Stimulated activated CD4-positive, alpha-beta T cell treated with anti-CD3 and anti-CD28 coated beads, Interleukin-1b, Interleukin-23, amount 100 ng/mL, for 48 hours (primary cell): ENCODE data around the gene GATD1.

ENCODE experiments used
- DNase-seq: peaks from one replicate; pipeline ENCODE4 v3.0.0-alpha.2; 2020

The GATD1 gene

DNA sequence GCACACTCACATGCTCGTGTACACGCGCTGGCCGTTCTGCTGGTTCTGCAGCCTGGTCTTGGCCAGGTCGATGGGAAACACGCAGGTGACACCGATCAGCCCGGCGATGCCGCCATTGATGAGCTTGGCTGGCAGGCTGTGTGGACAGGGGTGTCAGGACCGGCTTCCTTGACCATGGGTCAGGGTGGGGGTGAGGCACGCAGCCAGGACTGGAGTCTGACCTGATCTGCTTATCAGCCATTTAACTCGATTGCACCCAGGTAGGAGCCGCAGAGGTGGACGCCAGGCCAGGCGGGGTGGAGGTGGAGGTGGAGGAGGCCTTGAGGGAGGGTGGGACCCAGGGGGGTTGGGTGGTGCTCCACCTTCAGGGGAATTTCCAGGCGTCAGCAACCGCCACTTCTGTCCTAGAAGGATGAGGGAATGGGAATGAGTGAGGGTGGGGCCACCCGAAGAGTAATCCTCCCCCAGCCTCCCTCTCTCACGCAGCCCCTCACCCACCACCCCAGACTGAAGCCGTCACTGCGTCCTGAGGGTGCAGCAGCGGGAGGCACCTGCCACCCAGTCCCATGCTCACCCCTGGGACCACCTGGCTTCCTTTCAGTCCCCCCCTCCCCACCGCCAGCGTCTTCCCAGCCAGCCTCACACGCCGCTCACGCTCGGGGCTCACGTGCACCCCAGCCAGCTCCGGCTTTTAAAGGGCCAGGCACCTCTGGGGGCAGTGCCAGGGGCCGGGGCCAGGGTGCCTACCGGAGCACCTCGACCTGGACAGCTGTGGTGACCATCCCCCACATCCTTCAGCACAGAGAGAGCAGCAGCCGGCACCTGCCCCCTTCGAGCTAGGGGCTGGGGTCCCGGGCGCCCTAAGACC is 17.7 kb upstream of the GATD1 start:
- DNase-seq, result no peak

DNA sequence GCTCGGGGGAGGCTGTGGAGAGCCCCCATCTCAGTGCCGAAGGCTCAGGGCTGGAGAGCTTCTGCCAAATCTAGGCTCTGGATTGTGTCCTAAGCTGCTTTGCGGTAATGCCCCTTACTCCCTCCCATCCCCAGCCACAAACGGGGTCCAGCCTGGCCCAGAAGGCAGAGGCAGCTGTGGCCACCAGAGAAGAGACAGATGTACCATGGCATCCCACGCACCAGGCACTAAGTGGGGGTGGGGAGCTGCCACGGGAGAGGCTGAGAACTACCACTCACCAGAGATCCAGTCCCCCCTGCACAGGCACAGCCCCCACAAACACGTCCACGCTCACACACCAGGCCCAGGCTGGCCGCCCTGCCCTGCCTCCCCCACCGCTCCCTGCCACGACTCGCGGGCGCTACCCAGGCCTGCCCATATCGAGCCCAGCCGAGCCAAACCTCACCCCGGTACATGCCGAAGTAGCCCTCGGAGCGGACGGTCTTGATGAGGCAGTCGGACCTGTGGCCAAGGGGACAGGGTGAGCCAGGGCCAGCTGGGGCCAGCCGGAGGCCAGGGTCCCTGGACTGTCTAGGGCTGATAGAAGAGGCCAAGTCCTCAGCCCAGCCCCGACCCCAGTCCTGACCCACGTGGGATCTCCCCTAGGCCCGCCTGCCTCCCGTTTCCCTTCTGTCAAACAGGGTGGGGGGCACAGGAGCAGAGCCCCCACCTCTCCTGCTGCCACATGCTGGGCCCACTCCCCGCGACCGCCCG is 16.9 kb upstream of the GATD1 start:
- DNase-seq, result no peak

DNA sequence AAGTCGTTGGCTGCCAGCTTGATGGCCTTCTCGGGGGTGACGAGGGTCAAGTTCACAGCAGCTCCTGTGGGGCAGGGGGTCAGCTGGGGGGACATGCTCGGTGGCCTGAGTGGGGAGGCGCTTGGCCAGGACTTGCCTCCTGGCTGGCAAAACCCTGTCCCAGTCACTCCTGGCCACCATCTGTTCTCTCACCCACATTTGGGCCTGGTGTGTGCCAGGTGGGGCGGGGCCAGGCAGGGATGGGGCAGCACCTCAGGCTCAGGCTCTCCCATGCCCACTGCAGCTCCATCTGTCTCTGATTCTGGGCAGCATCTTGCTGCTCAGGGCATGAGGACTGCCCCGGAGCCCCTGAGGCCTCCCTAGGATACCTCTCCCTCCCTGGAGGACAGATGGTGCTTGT is 16.3 kb upstream of the GATD1 start:
- no peak for DNase-seq

DNA sequence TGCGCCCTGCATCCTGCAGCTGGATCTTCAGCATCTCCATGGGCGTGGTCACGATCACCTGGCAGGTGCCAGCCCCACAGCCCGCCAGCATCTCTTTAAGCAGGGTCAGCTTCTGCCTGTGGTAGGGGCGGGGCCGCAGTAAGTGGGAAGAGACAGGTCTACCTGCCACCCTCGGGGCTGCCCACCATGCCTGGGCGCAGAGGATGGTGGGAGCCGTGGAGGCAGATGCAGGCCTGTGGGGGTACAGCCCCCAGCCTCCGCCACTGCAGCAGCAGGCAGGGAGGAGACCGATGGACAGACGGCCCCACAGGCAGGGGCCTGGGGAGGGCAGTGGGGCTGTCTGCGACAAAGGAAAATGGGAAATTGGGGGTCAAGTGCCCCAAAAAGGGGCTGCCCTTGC is 15.6 kb upstream of the GATD1 start:
- no peak for DNase-seq

DNA sequence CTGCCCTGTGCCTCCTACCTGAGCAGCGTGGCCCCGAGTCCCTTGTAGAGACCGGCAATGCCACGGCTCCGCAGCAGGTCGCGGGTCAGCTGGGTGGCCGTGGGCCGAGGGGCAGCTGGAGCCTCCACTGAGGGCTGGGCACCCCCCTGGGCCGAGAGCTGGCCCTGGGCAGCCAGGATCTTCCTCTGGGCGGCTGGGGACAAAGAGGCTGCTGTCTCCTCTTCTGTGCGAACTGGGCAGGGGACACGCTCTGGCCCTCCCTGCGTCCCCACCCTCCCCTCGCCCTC is 15.2 kb upstream of the GATD1 start:
- DNase-seq, result no peak

DNA sequence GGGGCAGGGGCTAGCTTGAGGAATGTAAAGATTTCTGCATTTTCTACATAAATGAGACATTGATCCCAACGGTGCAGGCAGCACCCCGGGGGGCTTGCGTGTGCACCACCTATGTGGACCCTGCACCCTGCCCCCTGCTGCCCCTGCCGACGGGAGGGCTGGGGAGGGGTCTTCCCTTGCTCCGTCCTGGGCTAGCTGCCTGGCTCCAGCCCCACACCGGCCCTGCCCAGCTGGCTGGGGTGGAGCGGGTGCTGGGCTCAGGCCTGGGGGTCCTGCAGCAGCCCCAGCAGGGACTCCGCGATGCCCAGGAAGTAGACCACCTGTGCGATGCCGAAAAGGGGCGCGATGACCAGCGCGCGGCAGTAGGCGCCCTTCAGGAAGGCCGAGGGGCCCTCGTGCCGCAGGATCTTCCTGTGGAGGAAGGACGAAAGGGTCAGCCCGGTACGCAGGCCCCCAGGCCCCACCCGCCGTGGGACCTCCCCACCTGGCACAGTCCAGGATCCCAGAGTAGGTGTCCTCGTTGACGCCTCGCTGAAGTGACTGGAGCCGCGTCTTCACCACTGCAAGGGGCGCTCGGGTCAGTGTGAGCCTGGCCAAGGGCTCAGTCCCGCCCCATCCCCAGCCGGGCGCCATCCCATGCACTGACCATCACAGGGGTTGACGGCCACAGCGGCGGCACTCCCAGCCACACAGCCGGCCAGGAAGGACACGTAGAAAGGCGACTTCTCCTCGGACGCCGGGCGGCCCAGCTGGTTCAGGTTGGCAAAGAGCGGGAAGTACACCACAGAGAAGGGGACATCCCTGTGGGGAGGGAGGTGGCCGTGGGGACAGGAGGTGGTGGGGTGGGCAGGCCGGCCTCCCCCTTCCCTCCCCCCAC is 14.6 kb upstream of the GATD1 start:
- DNase-seq, result no peak

DNA sequence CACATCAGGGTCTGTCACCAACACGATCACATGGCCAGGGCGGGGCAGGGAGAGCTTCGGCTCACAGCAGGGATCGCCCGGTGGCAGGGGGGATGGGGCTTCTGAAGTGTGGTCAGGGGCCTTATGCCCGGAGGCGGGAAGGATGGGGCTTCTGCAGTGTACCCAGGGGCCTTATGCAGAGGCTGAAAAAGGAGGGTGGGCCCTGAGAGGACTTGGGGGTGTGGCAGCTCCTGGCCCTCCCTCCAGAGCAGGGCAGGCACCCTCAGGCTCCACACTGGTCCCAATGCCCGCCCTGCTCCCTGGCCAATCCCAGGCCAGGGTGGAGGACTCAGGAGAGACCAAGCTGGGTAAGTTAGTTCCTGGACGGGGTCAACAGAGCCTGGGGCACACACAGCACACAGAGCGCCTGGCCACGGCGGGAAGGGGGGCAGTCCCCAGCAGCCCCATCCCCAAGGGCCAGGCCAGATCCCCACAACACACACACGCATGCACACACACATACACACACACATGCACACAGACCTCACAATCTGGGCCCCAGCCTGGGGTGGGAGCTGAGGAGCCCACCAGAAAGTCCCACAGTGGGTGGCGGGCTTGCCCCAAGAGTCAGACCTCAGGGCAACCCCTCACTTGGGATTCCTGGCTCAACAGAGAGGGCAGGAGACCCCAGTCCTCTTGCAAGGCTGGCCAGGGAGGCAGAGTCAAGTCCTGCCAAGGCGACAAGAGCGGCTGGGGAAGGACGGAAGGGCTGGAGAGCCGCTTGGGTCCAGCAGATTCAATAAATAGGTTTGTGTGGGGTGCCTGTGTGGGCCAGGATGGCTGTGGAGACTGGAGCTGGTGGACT is 13.7 kb upstream of the GATD1 start:
- no peak for DNase-seq

DNA sequence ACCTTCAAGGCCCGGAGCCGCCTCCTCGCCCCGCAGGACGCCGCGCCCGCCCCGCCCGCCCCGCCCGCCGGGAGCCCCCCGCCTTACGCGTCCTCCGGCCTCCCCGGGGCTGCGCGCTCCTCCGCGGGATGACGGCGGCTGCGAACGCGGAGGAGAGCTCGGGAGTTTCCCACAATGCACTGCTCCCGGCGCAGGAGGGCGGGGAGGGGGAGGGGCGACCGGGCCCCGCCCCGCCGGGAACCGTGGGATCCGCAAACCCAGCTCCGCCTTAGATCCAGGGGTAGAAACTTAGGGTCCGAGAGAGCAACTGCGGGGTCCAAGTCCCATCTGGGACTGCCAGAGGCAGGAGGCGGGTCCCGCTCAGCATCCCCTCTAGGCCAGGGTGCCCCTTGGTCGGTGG is 12.7 kb upstream of the GATD1 start, which contains the start of gene CEND1:
Gene CEND1, minus strand, starts transcription at position 148 of the 400 bp plus-strand sequence. CDS start 1,514 bp downstream, outside the sequence.
- DNase-seq, result peak; percentile 52

DNA sequence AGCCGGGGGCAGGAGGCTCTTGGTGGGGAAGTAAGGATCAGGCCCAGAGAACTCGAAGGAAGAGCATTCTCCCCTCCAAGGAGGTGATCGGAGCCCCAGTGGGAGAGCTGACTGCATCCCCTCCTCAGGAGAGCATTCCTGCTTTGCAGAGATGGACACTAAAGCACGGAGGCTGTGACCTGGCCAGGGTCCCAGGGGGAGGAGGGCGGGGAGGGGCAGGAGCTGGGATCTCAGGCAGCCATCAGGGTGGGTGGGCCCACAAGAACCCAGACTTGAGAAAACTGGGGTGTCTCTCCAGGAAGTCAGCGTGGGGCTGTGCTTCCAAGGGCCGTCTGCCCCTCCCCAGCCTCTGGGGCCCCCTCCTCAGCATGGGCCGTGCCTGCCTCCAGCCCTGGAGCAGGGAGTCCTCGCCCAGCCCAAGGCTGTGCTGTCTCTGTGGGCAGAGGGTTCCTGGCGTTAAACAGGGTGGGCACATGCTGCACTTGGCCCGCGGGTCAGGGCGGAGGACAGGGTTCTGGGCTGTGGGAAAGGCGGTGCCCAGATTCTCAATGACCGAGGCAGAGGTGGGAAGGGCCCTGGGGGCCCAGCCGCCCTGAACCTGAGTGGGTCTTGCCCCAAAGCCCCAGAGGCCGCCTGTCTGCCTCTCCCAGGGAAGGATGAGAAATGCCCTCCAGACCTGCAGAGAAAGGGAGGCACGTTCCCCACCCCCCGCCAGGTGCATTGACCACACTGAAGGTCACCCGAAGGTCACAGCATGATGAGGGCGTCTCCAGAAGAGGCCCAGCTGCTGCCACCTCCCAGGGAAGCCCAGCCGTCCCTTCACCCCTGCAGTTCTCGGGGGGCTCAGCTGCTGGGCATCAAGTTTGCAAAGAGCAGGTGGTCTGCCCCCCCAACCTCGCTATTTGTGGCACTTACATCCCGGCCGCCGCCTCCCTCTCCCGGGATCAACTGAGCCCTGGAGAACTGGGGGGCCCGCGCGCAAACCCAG is 12.0 kb upstream of the GATD1 start:
- no peak for DNase-seq

DNA sequence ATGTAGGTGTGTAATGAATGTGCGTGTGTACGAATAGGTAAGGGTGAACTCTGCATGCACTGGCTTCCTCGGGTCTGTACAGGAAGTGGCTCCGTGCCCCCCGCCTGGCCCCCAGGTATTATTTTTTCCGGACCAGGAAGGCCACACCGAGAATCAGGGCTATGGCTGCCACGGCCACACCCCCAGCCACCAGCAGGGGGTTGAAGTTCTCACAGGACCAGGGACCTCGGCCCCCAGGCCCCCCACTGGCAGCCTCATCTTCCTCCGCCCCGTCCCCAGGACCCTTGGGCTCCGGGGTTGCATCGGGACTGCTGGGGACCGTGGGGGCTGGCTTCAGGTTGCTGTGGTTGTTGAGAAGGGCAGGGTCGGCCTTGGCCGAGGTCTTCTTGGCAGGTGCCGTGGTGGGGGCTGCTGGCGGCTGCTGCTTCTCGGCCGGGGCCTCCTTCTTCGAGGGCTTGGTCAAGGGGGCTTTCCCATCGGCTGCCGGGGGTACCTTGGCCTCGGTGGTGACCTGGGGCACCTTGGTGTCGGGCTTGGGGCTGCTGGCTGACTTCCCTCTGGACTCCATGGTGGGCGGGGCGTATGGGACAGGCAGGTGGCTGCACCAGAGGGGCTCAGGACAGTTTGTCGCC is 10.8 kb upstream of the GATD1 start:
- no peak for DNase-seq

DNA sequence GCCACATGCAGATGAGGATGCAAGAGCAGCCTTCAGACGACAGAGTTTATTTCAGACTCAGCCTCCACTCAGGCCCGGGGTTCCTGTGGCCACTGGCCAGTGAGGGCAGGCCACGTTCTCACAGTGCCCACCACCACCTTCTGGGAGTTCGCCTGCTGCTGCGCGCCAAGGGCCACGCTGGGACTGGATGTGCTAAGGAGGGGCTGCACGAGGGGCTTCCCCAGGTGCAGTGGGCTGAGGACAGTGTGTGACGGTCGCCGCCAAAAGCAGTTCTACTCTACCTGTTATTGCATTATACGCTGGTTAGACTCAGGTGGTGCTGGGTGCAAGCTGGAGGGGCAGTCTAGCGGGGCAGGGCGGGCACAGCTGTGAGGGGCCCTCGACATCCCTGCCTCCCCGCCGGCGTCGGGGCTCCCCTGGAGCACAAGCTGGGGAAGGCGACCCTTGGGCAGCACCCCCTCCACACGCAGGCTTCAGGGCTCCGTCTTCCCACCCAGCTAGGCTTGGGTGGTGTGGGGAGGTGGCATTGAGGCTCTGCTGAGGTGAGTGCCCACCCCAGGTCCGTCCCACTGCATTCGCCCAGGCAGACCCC is 9.9 kb upstream of the GATD1 start:
- DNase-seq, result no peak

DNA sequence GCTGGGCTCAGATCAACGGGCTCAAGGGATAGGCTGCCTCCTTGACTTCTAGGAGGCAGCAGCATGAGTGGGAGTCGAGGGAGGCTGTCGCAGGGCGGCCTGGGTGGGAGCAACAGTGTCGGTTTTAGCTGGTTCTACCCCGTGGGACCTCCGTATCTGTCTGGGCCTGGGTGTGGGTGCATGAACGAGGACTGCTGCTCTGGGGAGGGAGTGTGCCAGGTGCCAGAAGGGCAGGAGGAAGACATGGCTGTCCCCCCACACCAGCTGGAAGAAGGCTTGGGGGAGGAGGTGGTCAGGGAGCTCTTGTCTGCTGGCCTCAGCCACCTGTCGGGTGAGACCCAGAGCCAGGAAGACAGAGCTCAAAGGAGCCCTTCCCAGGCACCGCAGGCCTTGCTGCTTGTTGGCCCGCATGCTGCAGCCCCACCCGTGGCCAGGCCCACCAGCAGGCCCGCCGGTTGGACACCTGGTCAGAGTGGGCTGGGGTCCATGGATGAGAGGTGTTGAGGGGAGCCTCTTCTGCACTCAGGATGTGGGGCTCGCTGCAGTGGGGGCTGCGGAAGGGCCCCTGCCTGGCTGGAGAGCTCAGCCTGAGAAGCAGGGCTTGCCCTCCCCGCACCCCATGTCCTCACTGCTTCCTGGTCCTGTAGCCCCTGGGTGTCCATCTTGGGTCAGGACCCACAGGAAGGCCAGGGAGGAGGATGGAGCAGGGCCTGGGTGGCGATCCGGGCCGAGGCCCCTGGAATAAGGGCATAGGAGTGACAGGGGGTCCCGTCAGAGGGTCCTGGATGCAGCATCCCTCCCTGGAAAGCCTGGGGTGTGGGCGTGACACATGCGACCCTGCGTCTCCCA is 9.2 kb upstream of the GATD1 start:
- no peak for DNase-seq

DNA sequence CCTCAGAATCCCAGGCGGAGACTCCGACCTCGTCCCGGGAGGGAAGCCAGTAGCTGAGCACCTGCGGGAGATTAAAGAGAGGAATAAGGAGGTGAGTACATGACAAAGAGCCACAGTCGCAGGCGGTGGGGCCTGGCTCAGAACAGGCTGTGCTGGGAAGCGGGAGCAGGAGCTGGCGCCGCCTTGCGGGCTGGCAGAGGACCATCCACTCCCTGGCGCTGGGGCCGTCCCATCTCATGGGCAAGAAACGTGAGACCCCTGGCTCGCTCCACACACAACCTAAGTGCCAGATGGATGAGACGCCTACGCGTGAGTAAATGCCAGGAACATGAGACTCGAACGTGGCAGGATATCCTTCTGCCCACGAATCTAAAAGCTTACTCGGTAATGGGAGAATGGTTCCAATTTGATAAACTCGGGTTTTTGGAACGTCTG is 6.3 kb upstream of the GATD1 start:
- DNase-seq, result no peak

DNA sequence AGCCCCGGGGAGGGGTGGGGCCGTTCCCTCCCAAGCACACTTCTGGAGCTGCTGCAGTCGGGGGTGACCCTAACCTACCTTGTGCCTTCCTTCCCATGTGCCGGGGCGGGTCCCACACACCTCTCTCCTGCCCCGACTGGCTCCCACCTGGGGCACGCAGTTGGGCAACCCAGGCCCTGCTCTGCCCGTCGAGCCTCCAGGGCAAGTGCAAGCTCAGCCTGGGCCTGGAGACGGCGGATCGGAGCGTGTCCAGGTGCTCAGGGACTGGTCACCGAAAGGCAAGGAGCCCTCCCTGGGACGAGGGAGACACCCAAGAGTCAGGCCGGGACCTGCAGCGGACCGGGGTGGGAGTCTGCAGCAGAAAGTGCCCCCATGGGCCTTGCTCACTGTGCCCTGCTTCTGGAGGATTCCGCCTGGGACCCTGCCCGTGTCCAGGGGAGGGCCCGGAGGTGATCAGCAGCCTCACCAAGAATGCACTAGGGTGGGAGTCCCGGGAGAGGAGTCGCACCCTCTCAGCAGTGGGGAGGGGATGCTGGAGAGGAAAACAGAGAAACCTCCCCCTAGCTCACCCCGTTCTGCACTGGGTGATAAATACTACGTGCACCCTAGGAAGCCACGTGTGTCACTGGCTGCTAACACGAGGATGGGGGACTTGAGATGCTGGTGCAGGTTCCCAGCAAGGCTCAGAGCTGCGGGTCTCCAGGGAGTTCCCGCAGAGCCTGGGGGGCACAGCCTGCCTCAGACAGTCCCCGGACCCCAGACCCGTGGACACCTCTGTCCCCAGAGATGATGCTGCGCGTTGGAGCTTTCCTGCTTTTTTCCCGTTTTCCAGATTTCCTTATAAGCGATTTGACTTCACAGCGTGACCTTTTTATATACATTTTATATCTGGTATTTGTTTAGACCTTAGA is 5.2 kb upstream of the GATD1 start:
- no peak for DNase-seq

DNA sequence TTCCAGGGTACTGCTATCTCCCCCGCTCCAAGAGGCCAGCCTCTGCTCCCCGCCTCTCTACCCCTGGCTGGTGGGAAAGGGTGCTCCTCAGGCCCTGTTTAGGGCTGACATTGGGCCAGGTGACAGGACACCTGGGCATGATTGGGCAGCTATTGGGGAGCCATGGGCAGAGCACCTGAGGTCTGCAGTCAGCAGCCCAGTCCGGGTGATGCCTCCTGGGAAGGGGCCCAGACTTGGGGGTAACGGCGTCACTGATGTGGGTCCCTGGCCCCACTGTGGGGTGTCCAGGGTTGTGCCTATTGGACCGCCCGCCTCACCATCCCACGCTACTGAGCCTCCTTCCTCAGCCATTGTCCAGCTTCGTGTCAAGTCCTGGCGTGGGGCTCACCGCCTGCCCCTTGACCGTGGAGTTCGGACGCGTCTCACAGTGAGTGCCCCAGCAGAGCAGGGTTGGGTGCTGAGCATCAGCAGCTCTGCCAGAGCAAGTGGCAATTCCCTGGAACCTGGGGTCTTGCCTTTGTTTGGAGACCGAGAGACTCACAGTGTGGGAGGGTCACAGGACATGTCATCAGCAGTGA is 2.8 kb upstream of the GATD1 start:
- DNase-seq, result no peak

DNA sequence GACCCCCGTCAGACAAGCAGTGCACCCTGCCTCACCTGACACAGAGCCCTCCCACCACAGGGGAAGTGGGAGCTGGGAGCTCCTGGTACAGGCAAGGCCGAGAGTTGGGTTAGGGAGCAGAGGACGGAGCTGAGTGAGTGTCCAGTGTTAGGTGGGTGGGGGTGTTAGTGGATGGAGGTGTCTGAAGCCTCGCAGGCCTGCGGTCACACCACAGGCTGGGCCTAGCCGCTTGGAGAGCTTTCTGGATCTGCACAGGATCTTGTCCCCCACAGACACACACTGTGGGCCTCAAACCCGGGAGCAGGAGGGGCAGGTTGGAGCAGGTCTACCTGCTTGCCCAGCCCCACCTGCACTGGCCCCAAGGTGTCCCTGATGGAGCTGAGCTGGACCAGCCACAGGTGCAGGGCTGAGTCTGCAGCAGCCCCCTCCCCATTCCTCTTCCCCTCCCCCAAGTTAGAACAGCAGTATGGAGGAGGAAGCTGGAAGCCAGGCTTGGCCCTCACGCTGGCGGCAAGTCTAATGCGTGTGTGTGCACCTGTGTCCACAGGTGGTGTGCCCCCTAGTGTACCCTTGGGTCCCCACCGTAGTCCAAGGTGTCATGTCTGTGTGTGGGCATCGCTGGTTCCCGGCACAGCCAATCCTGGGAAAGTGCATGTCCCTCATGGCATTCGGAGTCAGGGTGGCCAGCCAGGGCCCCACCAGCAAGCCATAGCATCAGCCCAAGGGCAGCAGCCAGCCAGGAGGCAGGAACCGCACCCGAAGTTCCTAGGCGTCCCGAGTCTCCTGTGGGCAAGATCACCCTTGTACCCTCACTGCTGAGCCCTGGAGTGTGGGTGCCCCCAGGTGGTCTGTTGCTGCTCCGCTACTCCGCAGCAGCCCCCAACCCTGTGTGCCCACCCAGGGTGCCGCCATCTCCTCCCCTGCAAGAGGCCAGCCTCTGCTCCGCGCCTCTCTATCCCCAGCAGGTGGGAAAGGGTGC is 2.0 kb upstream of the GATD1 start:
- DNase-seq, result no peak
